Measurements from ENCODE around the gene RUNDC3A. TPM values are rescaled to one million over a fixed set of nuclear protein-coding genes. Genes with fewer than 3 reads are reported as not detected.

The RUNDC3A gene
- total RNA-seq, 2 experiments from 2014 or later = not detected

- H3K36me3 Mint-ChIP-seq (ENCODE audit: low read depth) = no peaks in the 10 kb centered on the region
- peaks cover 7% of the 10 kb centered on the region for H3K4me1 Mint-ChIP-seq (ENCODE audit: low read depth)
- Histone ChIP-seq H3K27ac (ENCODE audit: low read depth in 1 of 2, low read length in 2 of 2) (no peak overlapping the region), H3K36me3 (ENCODE audit: insufficient read depth, low read length) (no peaks in the 10 kb centered on the region), H3K4me3 (ENCODE audit: low read length) (no peak overlapping the region), H3K27me3 (ENCODE audit: control insufficient read depth in 1 of 2, insufficient read depth in 2 of 2, low read length in 2 of 2) (peaks cover 10 to 14% of the 10 kb centered on the region in 2 experiments), H3K9me3 (ENCODE audit: control insufficient read depth in 1 of 2, insufficient read depth in 1 of 2, low read length in 2 of 2) (no peaks in the 10 kb centered on the region), H3K4me1 (ENCODE audit: insufficient read depth, low read length) (peaks cover 15% of the 10 kb centered on the region)
- DNase-seq = no peak
- CTCF ChIA-PET = no interaction called here
- H3K9me3 Mint-ChIP-seq = no peaks in the 10 kb centered on the region
- no peak for ATAC-seq (ENCODE audit: poor library complexity)
- intact Hi-C loops (cut with DNase I, micrococcal nuclease) = no loop called here
- POLR2A ChIA-PET = no interaction called here
- H3K27me3 Mint-ChIP-seq = peaks cover 58% of the 10 kb centered on the region
- TF ChIP-seq CTCF (IDR thresholded peaks at IDR 0.05) = no peak
- H3K4me3 Mint-ChIP-seq = no peak overlapping the region
- no peak overlapping the region for H3K27ac Mint-ChIP-seq
These were observed 59.0 kb downstream of the RUNDC3A start for GRCh38 chr17:44367231-44367979.

Other genes with a start within 250 kb of the RUNDC3A start
- gene LSM12, start 241.9 kb upstream of the RUNDC3A start, total RNA-seq = 10 to 100 TPM; 34.6 to 36.1 TPM
- 1 to 10 TPM; 5.6 to 5.8 TPM for gene G6PC3, start 237.9 kb upstream of the RUNDC3A start, total RNA-seq
- gene HDAC5, start 185.0 kb upstream of the RUNDC3A start, total RNA-seq = 10 to 100 TPM; 92.0 to 92.5 TPM
- gene HROB, start 166.7 kb upstream of the RUNDC3A start, total RNA-seq = 1 to 10 TPM; 1.6 TPM
- under 1 TPM in 1 of 2 experiments, not detected in 1; 0.11 TPM for gene ASB16, start 137.9 kb upstream of the RUNDC3A start, total RNA-seq
- gene TMUB2, start 121.6 kb upstream of the RUNDC3A start, total RNA-seq = 10 to 100 TPM; 33.3 to 34.8 TPM
- 10 to 100 TPM; 85.2 to 99.2 TPM for gene ATXN7L3, start 108.7 kb upstream of the RUNDC3A start, total RNA-seq
- 100 to 1,000 TPM; 148 to 158 TPM for gene UBTF, start 88.9 kb upstream of the RUNDC3A start, total RNA-seq
- not detected for gene SLC4A1, start 40.5 kb upstream of the RUNDC3A start, total RNA-seq
- gene SLC25A39, start 16.2 kb downstream of the RUNDC3A start, total RNA-seq = 10 to 100 TPM; 55.5 to 65.5 TPM
- 10 to 100 TPM; 15.3 to 16.1 TPM for gene GRN, start 36.7 kb downstream of the RUNDC3A start, total RNA-seq
- gene FAM171A2, start 55.3 kb downstream of the RUNDC3A start, total RNA-seq = under 1 TPM; 0.08 to 0.19 TPM
- gene ITGA2B, start 81.0 kb downstream of the RUNDC3A start, total RNA-seq = under 1 TPM; 0.85 to 0.87 TPM
- 10 to 100 TPM; 76.0 to 76.9 TPM for gene GPATCH8, start 194.8 kb downstream of the RUNDC3A start, total RNA-seq
- not detected for gene FZD2, start 248.9 kb downstream of the RUNDC3A start, total RNA-seq

All from CD4-positive, alpha-beta T cell (primary cell).